OCI-LY7 (cell line): ENCODE data around the gene HOXB3. TPM values are rescaled to one million over a fixed set of nuclear protein-coding genes. Genes with fewer than 3 reads are reported as not detected.

ENCODE experiments used
- BruUV-seq: library from RNA; stranded (reverse); fragments of 400-500 nt; replicated peaks from 2 replicates; lab custom pipeline; 2021; lab: Mats Ljungman, UMichigan
- CTCF ChIA-PET: fragments of 300-600 bp; sonication (Branson Sonifier 250); formaldehyde crosslinking; loops from one replicate; lab custom pipeline; 2022; ENCODE audit warnings: antibody characterized with exemption; ENCODE audit not compliant: unreplicated experiment; lab: Charles Lee
- POLR2A ChIA-PET: fragments of 300-600 bp; sonication (Branson Sonifier 250); formaldehyde crosslinking; loops from one replicate; lab custom pipeline; 2022; ENCODE audit warnings: antibody characterized with exemption; lab: Charles Lee
- DNase-seq: peaks from one replicate; pipeline ENCODE4 v3.0.0-alpha.2; 2015; ENCODE audit warnings: low spot score
- H2AFZ ChIP-seq: fragments of 200-600 bp; sonication (generic), shearing (Covaris generic); 2 replicates; pipeline ENCODE4 v1.6.1; 2014; ENCODE audit warnings: mild to moderate bottlenecking, antibody characterized with exemption, low read length, moderate library complexity
- H3K27ac ChIP-seq: fragments of 200-600 bp; sonication (generic); 2 replicates; pipeline ENCODE4 v1.5.1; 2014; ENCODE audit warnings: mixed run types, low read depth, mild to moderate bottlenecking, moderate library complexity, low read length, inconsistent platforms; ENCODE audit not compliant: poor library complexity, severe bottlenecking
- H3K36me3 ChIP-seq: fragments of 200-600 bp; sonication (generic); 2 replicates; pipeline ENCODE4 v1.6.1; 2014; ENCODE audit warnings: mild to moderate bottlenecking, antibody characterized with exemption, low read length, moderate library complexity, mixed read lengths; ENCODE audit not compliant: insufficient read depth
- H3K4me1 ChIP-seq: fragments of 200-600 bp; sonication (generic); 2 replicates; pipeline ENCODE4 v1.5.1; 2014; ENCODE audit warnings: mild to moderate bottlenecking, low read length; ENCODE audit not compliant: insufficient read depth, poor library complexity, severe bottlenecking
- H3K4me2 ChIP-seq: fragments of 200-600 bp; sonication (generic); 2 replicates; pipeline ENCODE4 v1.6.1; 2014; ENCODE audit warnings: mild to moderate bottlenecking, low read length
- H3K4me3 ChIP-seq: fragments of 200-600 bp; sonication (generic); 2 replicates; pipeline ENCODE4 v1.5.1; 2014; ENCODE audit warnings: mild to moderate bottlenecking, low read depth, low read length; ENCODE audit not compliant: poor library complexity, severe bottlenecking
- H3K79me2 ChIP-seq: fragments of 200-600 bp; sonication (generic); 2 replicates; pipeline ENCODE4 v1.6.1; 2016; ENCODE audit warnings: low read depth, mild to moderate bottlenecking, low read length, moderate library complexity, mixed read lengths; ENCODE audit not compliant: insufficient read depth
- H3K9me2 ChIP-seq: fragments of 200-600 bp; sonication (generic); 2 replicates; pipeline ENCODE4 v1.6.1; 2016; ENCODE audit warnings: mild to moderate bottlenecking, low read length, mixed read lengths; ENCODE audit not compliant: insufficient read depth
- H3K9me3 ChIP-seq: fragments of 200-600 bp; sonication (generic); 2 replicates; pipeline ENCODE4 v1.6.1; 2014; ENCODE audit warnings: mild to moderate bottlenecking, mixed run types, low read length, mixed read lengths
- H4K20me1 ChIP-seq: fragments of 200-600 bp; sonication (generic); 2 replicates; pipeline ENCODE4 v1.6.1; 2014; ENCODE audit warnings: mild to moderate bottlenecking, antibody characterized with exemption, low read length, moderate library complexity, mixed read lengths; ENCODE audit not compliant: insufficient read depth
- CTCF ChIP-seq: fragments of 200-600 bp; sonication (generic); conservative IDR thresholded peaks from 2 replicates; pipeline ENCODE4 v1.5.1; 2014; ENCODE audit warnings: mild to moderate bottlenecking, antibody characterized with exemption, low read length, moderate library complexity, mixed read lengths
- EZH2phosphoT487 ChIP-seq: fragments of 200-600 bp; sonication (generic); IDR thresholded peaks from 2 replicates; pipeline ENCODE4 v1.6.1; 2018; ENCODE audit warnings: low read depth, borderline replicate concordance, mild to moderate bottlenecking, mixed run types, antibody characterized with exemption, low read length, moderate library complexity, mixed read lengths
- intact Hi-C: fragments of 100-400 bp; cut with micrococcal nuclease; formaldehyde crosslinking; loops from one replicate; pipeline ENCODE4 v1.10.0; 2022; ENCODE audit not compliant: unreplicated experiment
- total RNA-seq, 2 experiments: library from RNA; depleted of rRNA in 1 of 2; stranded (reverse); fragments of >200 nt in 1 of 2; shearing (Covaris generic) in 1 of 2; gene quantifications; 2 replicates each; pipeline ENCODE4 v1.2.3, GENCODE V29; 2014 to 2022

HOXB3 gene
- total RNA-seq, 2 experiments from 2014 or later: 7.7 to 13.0 TPM

DNA sequence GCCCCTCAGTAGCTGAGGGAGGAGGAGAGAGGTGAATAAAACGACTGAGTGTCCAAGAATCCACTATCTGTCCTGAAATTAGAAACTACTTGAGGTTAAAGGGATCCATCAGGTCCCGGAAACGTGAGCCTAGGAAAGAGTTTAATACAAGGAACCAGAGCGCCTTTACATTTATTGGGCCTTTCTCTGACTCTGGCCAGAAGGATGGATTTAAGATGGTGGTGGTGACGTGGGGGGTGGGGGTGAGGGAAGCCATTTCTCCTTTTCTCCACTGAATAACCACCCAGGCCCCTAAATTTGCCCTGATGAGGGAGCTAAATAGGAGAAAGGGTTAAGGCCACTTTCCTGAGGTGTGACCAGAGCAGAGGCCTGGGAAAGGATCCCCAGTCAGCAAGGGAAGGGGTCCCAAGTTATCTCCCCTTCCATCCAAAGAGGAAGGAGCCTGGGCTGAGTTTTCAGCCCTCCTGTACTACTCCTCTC lies 37.1 kb upstream of the HOXB3 start:
- no peaks in the 10 kb centered on the region for H3K9me3 ChIP-seq
- H3K4me1 ChIP-seq: no peaks in the 10 kb centered on the region
- H3K9me2 ChIP-seq: no peaks in the 10 kb centered on the region
- H3K4me3 ChIP-seq: no peak overlapping the region
- BruUV-seq: no TSS peak
- intact Hi-C loops: no loop called here
- ChIA-PET CTCF (no interaction called here), POLR2A (no interaction called here)
- H3K27ac ChIP-seq: no peak overlapping the region
- H3K4me2 ChIP-seq: no peak overlapping the region
- no peaks in the 10 kb centered on the region for H4K20me1 ChIP-seq
- no peak overlapping the region for H2AFZ ChIP-seq
- no peak for TF ChIP-seq EZH2phosphoT487
- TF ChIP-seq CTCF: no peak
- DNase-seq: no peak
- H3K79me2 ChIP-seq: no peaks in the 10 kb centered on the region
- no peaks in the 10 kb centered on the region for H3K36me3 ChIP-seq

DNA sequence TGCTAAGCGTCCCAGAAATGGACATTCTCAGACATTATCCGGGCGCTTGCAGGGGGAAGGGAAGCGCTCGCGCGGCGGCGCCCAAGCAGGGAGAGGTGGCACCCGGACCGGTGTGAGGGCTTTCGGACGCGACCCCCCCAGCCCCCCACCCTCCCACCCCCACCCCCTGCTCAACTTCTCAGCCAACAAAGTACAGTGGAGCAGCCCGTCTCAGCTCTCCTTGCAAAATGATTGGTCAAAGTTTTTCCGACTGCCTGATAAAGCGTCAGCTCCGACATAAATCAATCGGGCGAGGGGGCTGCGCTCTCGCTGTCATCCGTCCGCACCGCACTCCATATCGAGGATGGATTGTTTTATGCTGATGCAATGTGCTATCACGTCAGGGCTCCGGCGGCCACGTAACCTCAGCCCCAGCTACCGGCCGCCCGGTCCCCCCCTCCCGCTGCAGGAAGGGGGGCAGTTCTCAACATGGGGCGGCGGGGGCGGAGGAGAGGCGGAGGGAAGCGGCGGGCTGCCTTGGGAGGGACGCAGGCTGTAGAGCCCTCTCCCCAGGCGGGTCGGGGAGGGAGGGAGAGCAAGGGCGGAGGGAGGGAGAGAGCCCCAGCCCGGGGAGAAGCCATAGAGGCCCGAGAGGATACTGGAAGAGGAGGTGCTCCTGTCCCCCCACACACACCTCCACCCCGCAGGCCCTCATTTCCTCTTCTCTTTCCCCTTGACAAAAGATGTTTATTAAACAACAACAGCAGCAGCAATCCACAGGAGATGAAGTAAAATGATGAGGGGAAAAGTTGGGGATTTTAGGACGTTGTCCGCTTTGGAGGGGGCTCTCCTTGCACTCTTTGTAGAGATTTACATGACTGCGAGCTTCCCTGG lies 36.4 kb upstream of the HOXB3 start, which contains the start of gene HOXB9:
HOXB9 (minus strand) TSS at position 114 of the 873 bp plus-strand sequence; CDS start at position 25, 89 bp downstream.
- POLR2A ChIA-PET: no interaction called here
- CTCF ChIA-PET: no interaction called here

More for the DNA sequence above, 36.4 kb upstream of the HOXB3 start, which contains the start of gene HOXB9:
- H3K9me3 ChIP-seq: no peaks in the 10 kb centered on the region
- H3K27ac ChIP-seq: no peak within 1 kb of the TSS
- no peaks in the 10 kb centered on the region for H3K36me3 ChIP-seq
- BruUV-seq: no TSS peak
- H3K4me2 ChIP-seq: no peak within 1 kb of the TSS
- no peak for DNase-seq
- no peaks in the 10 kb centered on the region for H3K4me1 ChIP-seq
- no peak within 1 kb of the TSS for H3K4me3 ChIP-seq
- intact Hi-C loops: no loop called here
- no peaks in the 10 kb centered on the region for H4K20me1 ChIP-seq
- TF ChIP-seq EZH2phosphoT487 (no peak), CTCF (no peak)
- H3K9me2 ChIP-seq: no peaks in the 10 kb centered on the region
- H3K79me2 ChIP-seq: no peaks in the 10 kb centered on the region
- H2AFZ ChIP-seq: no peak within 1 kb of the TSS
